Skeletal muscle satellite cell (primary cell): ENCODE measurements around the gene ACY1.
A peak's percentile ranks its signal among the peaks of the same experiment; 100 is the strongest.

Source experiments
- H3K27me3 ChIP-seq: 2 replicates; pipeline ENCODE4 v1.7.0; 2013; ENCODE audit warnings: low read length; ENCODE audit not compliant: control insufficient read depth, insufficient read depth
- H3K36me3 ChIP-seq: 2 replicates; pipeline ENCODE4 v1.7.0; 2013; ENCODE audit warnings: mild to moderate bottlenecking, control low read depth, low read length; ENCODE audit not compliant: insufficient read depth
- H3K4me1 ChIP-seq: 2 replicates; pipeline ENCODE4 v1.7.0; 2013; ENCODE audit warnings: low read length; ENCODE audit not compliant: control insufficient read depth, insufficient read depth
- H3K4me2 ChIP-seq: 2 replicates; pipeline ENCODE4 v1.7.0; 2013; ENCODE audit warnings: mild to moderate bottlenecking, low read length
- H3K4me3 ChIP-seq: 2 replicates; pipeline ENCODE4 v1.7.0; 2013; ENCODE audit warnings: low read length
- H3K9ac ChIP-seq: 2 replicates; pipeline ENCODE4 v1.7.0; 2013; ENCODE audit warnings: mild to moderate bottlenecking, low read depth, low read length, moderate library complexity
- H3K9me3 ChIP-seq: replicated peaks from 2 replicates; pipeline ENCODE4 v1.7.0; 2013; ENCODE audit warnings: mild to moderate bottlenecking, control low read depth, low read length

Gene ACY1

GRCh38 chr3:51968170-51968775 lies 15.1 kb upstream of the ACY1 start:
- Histone ChIP-seq H3K4me1 (peaks cover 46% of the 10 kb centered on the region), H3K4me3 (peak overlapping the region; percentile 84), H3K36me3 (peaks cover 3% of the 10 kb centered on the region), H3K9me3 (no peaks in the 10 kb centered on the region), H3K4me2 (peak overlapping the region; percentile 99), H3K27me3 (no peaks in the 10 kb centered on the region), H3K9ac (peak overlapping the region; percentile 80)

- H3K4me1 ChIP-seq, result peaks cover 40% of the 10 kb centered on the region
- H3K9ac ChIP-seq, result no peak overlapping the region
- H3K4me2 ChIP-seq, result peak overlapping the region; percentile 99
- H3K4me3 ChIP-seq, result no peak overlapping the region
- peaks cover 3% of the 10 kb centered on the region for H3K36me3 ChIP-seq
- no peaks in the 10 kb centered on the region for H3K9me3 ChIP-seq
- H3K27me3 ChIP-seq, result no peaks in the 10 kb centered on the region
Measured at GRCh38 chr3:51968883-51969678, 14.3 kb upstream of the ACY1 start.

GRCh38 chr3:51969841-51970240 lies 13.5 kb upstream of the ACY1 start:
- Histone ChIP-seq H3K9ac (no peak overlapping the region), H3K4me1 (peaks cover 40% of the 10 kb centered on the region), H3K4me2 (no peak overlapping the region), H3K9me3 (no peaks in the 10 kb centered on the region), H3K4me3 (no peak overlapping the region), H3K36me3 (peaks cover 2% of the 10 kb centered on the region), H3K27me3 (no peaks in the 10 kb centered on the region)

DNA sequence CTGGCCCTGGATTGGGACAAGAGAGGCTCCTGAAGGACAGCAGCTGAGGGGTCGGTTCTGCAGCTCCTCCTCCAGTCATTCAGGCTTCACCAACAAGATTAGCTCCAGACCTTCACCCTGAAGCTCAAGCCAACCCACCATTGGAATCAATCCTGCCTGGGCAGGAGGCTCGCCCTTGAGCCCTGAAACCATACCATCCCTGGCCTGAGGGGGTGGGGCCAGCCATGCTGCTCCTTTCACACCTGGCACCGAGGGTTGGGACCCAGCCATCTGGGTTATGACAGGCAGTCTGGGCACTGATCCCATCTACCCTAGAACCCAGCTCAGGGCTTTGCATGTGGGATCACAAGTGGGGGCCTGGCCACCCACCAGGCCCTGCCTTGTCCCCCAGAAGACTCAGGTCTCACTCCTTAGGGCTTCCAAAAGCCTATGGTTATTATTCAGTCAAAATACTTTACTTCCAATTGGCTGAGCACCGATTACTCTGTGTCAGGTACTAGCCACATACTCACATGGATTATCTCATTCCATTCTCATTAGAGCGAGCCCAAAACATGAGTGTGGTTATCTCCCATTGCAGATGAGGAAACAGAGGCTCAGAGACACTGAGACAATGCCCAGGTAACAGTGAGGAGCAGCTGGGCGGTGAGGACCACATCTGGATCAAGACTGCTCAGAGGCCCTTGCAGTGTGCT lies 12.6 kb upstream of the ACY1 start:
- Histone ChIP-seq H3K36me3 (no peaks in the 10 kb centered on the region), H3K9me3 (no peaks in the 10 kb centered on the region), H3K4me3 (no peak overlapping the region), H3K27me3 (no peaks in the 10 kb centered on the region), H3K4me1 (peaks cover 40% of the 10 kb centered on the region), H3K4me2 (no peak overlapping the region), H3K9ac (no peak overlapping the region)

GRCh38 chr3:51971350-51971749 lies 12.0 kb upstream of the ACY1 start:
- H3K4me1 ChIP-seq, result peaks cover 39% of the 10 kb centered on the region
- no peaks in the 10 kb centered on the region for H3K27me3 ChIP-seq
- H3K9me3 ChIP-seq, result no peaks in the 10 kb centered on the region
- H3K4me2 ChIP-seq, result no peak overlapping the region
- H3K4me3 ChIP-seq, result no peak overlapping the region
- H3K36me3 ChIP-seq, result no peaks in the 10 kb centered on the region
- no peak overlapping the region for H3K9ac ChIP-seq

DNA sequence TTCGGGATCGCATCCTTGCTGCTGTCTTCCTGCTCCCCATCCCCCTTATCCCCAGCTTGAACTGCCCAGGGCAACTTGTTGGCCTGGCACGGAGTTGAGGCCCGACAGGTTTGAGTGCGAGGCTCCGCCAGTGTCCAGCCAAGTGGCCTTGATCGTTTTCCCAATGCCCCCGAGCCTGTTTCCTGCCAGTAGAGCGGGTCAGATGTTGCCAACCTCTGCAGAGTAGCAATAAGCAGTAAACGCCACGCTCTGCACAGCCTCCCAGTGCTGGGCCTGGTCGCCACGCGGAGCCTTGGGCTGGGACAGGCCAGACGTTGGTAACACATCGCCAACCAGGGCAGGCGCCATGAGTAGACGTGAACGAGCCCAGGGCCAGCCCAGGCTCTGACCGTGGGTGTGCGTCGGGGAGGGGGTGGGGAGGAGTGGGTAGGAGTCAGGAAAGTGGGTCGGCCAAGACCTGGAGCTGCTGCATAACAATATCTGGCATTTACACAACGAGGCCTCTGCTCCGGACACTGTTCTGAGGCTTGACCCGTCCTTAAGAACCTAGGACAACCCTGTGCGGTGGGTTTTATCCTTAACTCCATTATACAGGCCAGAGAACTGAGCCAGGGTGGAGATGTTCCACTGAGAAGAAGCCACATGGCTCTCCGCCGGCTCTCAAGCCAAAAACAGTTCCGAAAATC lies 8.9 kb upstream of the ACY1 start:
- peak overlapping the region; percentile 89 for H3K4me2 ChIP-seq
- H3K9me3 ChIP-seq, result no peaks in the 10 kb centered on the region
- peaks cover 22% of the 10 kb centered on the region for H3K4me1 ChIP-seq
- H3K9ac ChIP-seq, result peak overlapping the region; percentile 87
- H3K36me3 ChIP-seq, result no peaks in the 10 kb centered on the region
- H3K27me3 ChIP-seq, result no peaks in the 10 kb centered on the region
- peak overlapping the region; percentile 84 for H3K4me3 ChIP-seq

DNA sequence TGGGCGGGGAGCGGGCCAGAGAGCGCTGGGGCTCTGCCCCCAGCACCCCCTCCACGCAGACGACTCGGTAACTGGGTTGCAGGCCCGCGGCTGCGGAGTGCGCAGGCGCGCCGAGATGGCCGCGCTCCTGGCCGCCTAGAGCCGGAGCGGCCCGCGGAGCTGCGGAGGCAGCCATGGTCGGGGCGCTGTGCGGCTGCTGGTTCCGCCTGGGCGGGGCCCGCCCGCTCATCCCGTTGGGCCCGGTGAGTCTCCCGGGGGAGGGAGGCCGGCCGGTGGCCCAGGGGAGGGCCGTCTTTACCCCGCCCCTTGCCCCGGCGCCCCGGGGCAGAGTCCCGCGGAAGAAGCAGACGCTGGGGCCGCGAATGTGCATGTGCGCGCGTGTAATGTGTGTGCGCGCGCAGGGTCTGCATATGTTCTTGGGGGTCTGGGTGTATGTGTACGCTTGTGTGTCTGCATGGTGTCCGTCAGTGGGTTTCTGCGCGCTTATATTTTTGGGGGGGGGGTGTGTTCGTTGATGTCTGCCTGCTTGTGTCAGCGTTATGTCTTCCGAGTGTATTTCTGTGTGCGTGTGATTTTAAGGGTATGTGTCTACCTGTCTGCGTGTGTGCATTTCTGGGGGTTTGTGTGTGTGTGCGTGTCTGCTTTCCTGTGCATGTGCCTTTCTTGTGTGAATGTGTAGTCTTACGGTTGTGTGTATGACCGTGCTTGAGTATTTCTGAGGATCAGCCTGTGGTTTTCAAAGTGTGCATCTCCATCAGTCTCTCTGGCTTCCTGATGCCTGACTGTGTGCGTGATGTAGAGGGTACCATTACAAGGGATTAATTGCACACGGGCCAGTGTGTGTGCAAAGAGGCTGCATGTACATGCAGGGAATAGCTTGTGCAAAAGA lies 8.1 kb upstream of the ACY1 start, which contains the start of gene ABHD14A:
ABHD14A (plus strand) TSS at position 102 of the 889 bp plus-strand sequence; CDS start at position 174, 72 bp downstream.
- Histone ChIP-seq H3K4me3 (peak within 1 kb of the TSS; percentile 84), H3K9me3 (no peaks in the 10 kb centered on the region), H3K4me1 (peaks cover 22% of the 10 kb centered on the region)

GRCh38 chr3:51975852-51976549 lies 7.3 kb upstream of the ACY1 start:
- Histone ChIP-seq H3K9me3 (no peaks in the 10 kb centered on the region), H3K36me3 (no peaks in the 10 kb centered on the region), H3K9ac (no peak overlapping the region), H3K4me2 (peak overlapping the region; percentile 89), H3K4me3 (peak overlapping the region; percentile 84), H3K4me1 (peaks cover 22% of the 10 kb centered on the region), H3K27me3 (no peaks in the 10 kb centered on the region)

More for the DNA sequence above, 8.1 kb upstream of the ACY1 start, which contains the start of gene ABHD14A:
- Histone ChIP-seq H3K27me3 (no peaks in the 10 kb centered on the region), H3K9ac (peak within 1 kb of the TSS; percentile 87), H3K36me3 (no peaks in the 10 kb centered on the region), H3K4me2 (peak within 1 kb of the TSS; percentile 89)

GRCh38 chr3:51977446-51978142 lies 5.7 kb upstream of the ACY1 start:
- no peaks in the 10 kb centered on the region for H3K9me3 ChIP-seq
- no peak overlapping the region for H3K9ac ChIP-seq
- peaks cover 30% of the 10 kb centered on the region for H3K4me1 ChIP-seq
- no peak overlapping the region for H3K4me2 ChIP-seq
- no peaks in the 10 kb centered on the region for H3K36me3 ChIP-seq
- H3K4me3 ChIP-seq, result no peak overlapping the region
- H3K27me3 ChIP-seq, result no peaks in the 10 kb centered on the region

- Histone ChIP-seq H3K36me3 (no peaks in the 10 kb centered on the region), H3K4me2 (no peak overlapping the region), H3K9me3 (no peaks in the 10 kb centered on the region), H3K4me3 (no peak overlapping the region), H3K4me1 (peaks cover 31% of the 10 kb centered on the region), H3K9ac (no peak overlapping the region), H3K27me3 (no peaks in the 10 kb centered on the region)
Measured at GRCh38 chr3:51978143-51978502, 5.2 kb upstream of the ACY1 start.
